Neutrophil (primary cell): ENCODE data around the gene AIFM1.
A peak's percentile ranks its signal among the peaks of the same experiment; 100 is the strongest.

Experiments
- H3K27ac ChIP-seq: fragments of 200-600 bp; sonication (generic); 2 replicates; pipeline ENCODE4 v1.5.1; 2016; ENCODE audit warnings: mild to moderate bottlenecking, moderate library complexity
- H3K27me3 ChIP-seq: fragments of 200-600 bp; sonication (generic); 2 replicates; pipeline ENCODE4 v1.6.0; 2016; ENCODE audit warnings: mild to moderate bottlenecking
- H3K36me3 ChIP-seq: fragments of 200-600 bp; sonication (generic); 2 replicates; pipeline ENCODE4 v1.5.1; 2017
- H3K4me1 ChIP-seq, 2 experiments: fragments of 200-600 bp in 1 of 2; sonication (generic) in 1 of 2; 1 replicate in 1 of 2; 2 replicates in 1 of 2; pipeline versions ENCODE4 v1.5.1 to v1.6.1; 2013 to 2016; ENCODE audit warnings: low read depth in 1 of 2, low read length in 1 of 2, mild to moderate bottlenecking in 1 of 2, moderate library complexity in 1 of 2; ENCODE audit not compliant: control insufficient read depth in 1 of 2, insufficient read depth in 1 of 2
- H3K4me3 ChIP-seq, 2 experiments: fragments of 200-600 bp in 1 of 2; sonication (generic) in 1 of 2; 1 replicate in 1 of 2; 2 replicates in 1 of 2; pipeline ENCODE4 v1.5.1; 2013 to 2016; ENCODE audit warnings: low read depth in 1 of 2, low read length in 1 of 2, mild to moderate bottlenecking in 1 of 2, moderate library complexity in 1 of 2
- H3K9me3 ChIP-seq: fragments of 200-600 bp; sonication (generic); 2 replicates; pipeline ENCODE4 v1.5.1; 2016
- CTCF ChIP-seq: fragments of 200-600 bp; sonication (generic); IDR thresholded peaks from 2 replicates; pipeline ENCODE4 v1.5.1; 2016; ENCODE audit warnings: antibody characterized with exemption

AIFM1 gene

DNA sequence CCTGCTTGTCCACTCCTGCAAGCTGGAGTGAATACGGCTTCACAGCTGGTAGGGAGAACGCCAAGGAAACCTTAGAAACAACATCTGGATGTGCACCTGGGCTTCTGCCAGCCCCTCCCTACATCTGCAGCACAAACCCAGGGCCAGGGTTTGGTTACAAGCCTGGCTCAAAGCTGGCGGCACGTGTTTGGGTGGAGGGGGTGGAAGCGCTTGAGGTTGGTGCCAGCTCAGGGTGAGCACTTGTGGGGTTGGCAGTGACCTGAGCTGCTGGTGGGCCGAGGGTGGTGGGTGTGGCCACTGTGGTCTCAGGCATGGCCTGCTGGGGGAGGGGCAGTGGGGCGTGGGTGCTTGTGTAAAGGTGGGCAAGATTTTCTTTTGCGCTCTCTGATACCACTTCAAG, 70.9 kb downstream of the AIFM1 start:
- TF ChIP-seq CTCF, result no peak
- Histone ChIP-seq H3K27ac (peak overlapping the region; percentile 97), H3K27me3 (no peaks in the 10 kb centered on the region), H3K9me3 (no peaks in the 10 kb centered on the region), H3K4me1 (peaks cover 73 to 77% of the 10 kb centered on the region in 2 experiments), H3K36me3 (no peaks in the 10 kb centered on the region), H3K4me3 (no peak overlapping the region)

- Histone ChIP-seq H3K4me1 (peaks cover 75 to 82% of the 10 kb centered on the region in 2 experiments), H3K27me3 (no peaks in the 10 kb centered on the region), H3K27ac (peak overlapping the region; percentile 97), H3K4me3 (no peak overlapping the region), H3K36me3 (no peaks in the 10 kb centered on the region), H3K9me3 (no peaks in the 10 kb centered on the region)
- TF ChIP-seq CTCF, result no peak
Observed at GRCh38 chrX:130093271-130093670, 72.4 kb downstream of the AIFM1 start.

DNA sequence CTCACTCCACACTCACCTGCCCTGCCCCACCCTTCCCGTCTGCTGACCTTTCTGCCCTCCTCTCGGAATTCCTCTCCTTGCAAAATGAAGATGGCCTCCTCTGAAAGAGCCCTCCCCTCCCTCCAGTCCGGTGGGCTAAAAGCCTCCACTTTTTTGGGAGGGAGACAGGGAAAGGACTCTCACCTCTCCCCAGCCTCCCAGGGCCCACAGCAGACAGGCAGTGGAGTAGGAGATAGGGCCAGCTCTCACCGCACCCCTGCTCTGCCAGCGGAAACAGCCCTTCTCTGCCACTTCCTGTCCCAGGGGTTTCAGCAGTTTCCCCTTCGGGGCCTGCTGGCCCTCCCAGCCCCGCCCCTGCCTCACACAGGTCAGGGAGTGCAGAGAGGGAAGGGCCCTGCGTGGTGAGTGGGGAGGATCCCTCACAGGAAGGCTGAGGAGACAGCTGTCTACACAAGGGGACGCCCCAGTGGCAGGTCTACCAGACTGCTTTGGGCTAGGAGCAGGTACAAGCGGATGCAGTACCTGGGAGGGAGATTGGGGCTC, 73.6 kb downstream of the AIFM1 start:
- peak overlapping the region; percentile 56 to 58 for H3K4me3 ChIP-seq
- peak overlapping the region; percentile 97 for H3K27ac ChIP-seq
- peaks cover 77 to 84% of the 10 kb centered on the region in 2 experiments for H3K4me1 ChIP-seq
- H3K27me3 ChIP-seq, result no peaks in the 10 kb centered on the region
- TF ChIP-seq CTCF, result peak; percentile 64
- H3K36me3 ChIP-seq, result no peaks in the 10 kb centered on the region
- H3K9me3 ChIP-seq, result no peaks in the 10 kb centered on the region

DNA sequence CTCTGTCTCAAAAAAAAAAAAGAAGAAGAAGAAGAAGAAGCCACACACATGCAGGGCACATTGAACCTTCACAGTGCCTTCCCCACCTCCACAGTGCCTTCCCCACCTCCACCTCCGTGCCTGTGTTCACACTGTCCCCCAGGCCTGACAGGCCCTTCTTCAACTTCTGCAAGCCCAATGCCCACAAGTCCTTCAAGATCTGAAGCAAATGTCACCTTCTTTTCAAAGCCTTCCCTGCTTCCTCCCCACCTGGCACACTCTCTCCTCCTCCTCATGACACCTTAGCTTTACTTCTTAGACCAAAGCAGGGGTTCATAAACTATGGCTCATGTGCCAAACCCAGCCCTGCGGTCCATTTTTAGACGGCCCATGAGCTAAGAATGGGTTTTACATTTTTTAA, 75.3 kb downstream of the AIFM1 start:
- no peaks in the 10 kb centered on the region for H3K27me3 ChIP-seq
- H3K36me3 ChIP-seq, result no peaks in the 10 kb centered on the region
- peaks cover 84 to 91% of the 10 kb centered on the region in 2 experiments for H3K4me1 ChIP-seq
- TF ChIP-seq CTCF, result no peak
- H3K9me3 ChIP-seq, result no peaks in the 10 kb centered on the region
- peak overlapping the region; percentile 7 to 8 for H3K4me3 ChIP-seq
- peak overlapping the region; percentile 97 for H3K27ac ChIP-seq

GRCh38 chrX:130086447-130087206, 79.0 kb downstream of the AIFM1 start:
- H3K4me1 ChIP-seq, result peaks cover 89 to 96% of the 10 kb centered on the region in 2 experiments
- H3K9me3 ChIP-seq, result no peaks in the 10 kb centered on the region
- peak overlapping the region; percentile 59 to 68 for H3K4me3 ChIP-seq
- TF ChIP-seq CTCF, result peak; percentile 42
- H3K27ac ChIP-seq, result peak overlapping the region; percentile 97
- no peaks in the 10 kb centered on the region for H3K27me3 ChIP-seq
- no peaks in the 10 kb centered on the region for H3K36me3 ChIP-seq
